Measurements from ENCODE around the gene TYMS.

The TYMS gene

GRCh38 chr18:657311-658000 is at the start of gene TYMS:
TYMS (plus strand) TSS chr18:657653; CDS start chr18:657743, 90 bp downstream.
- peak; percentile 45 to 55 for DNase-seq

- DNase-seq = no peak
Measured at GRCh38 chr18:607930-608329, 49.5 kb upstream of the TYMS start.

GRCh38 chr18:610214-610928 is 47.1 kb upstream of the TYMS start:
- no peak for DNase-seq

DNA sequence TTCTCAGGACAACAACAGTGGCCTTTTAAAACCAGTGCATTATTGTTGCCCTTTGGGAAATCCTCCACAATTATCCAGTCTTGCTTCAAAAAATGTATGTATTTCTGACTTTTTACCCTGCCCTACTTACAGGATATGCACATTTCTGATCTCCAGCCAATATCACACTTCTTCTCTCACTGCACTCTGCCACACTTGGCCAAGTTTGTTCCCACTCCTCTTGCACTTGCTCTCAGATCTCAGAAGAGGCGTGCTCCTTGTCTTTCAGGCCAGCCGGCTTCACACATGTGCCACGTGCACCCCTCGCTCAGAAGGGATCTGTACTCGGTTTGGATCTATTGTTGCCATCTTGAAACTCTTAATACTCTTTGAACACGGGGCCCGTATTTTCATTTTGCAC is 45.3 kb upstream of the TYMS start:
- DNase-seq = no peak

- DNase-seq = no peak
Measured at GRCh38 chr18:614193-614592, 43.3 kb upstream of the TYMS start.

DNA sequence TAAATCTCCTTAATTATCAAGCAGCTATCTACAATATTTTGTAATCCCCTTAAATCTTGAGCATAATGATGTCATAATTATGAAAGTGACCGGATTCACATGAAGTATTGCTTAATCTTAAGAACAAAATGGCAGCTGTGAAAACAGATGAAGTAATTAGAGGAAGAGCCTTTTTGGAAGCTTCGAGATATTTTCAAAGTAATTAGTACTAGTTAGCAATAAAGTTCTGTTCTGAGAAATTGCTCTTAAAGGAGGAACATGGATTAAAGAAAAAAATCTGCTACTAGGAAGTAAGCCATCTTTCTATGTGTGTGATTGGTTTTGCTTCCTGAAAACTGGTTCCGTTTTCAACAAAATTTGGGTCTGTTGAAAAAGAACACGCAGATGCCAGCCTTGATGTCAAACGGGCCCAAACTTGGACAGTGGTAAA is 42.3 kb upstream of the TYMS start:
- DNase-seq = no peak

GRCh38 chr18:615773-616172 is 41.7 kb upstream of the TYMS start:
- no peak for DNase-seq

DNA sequence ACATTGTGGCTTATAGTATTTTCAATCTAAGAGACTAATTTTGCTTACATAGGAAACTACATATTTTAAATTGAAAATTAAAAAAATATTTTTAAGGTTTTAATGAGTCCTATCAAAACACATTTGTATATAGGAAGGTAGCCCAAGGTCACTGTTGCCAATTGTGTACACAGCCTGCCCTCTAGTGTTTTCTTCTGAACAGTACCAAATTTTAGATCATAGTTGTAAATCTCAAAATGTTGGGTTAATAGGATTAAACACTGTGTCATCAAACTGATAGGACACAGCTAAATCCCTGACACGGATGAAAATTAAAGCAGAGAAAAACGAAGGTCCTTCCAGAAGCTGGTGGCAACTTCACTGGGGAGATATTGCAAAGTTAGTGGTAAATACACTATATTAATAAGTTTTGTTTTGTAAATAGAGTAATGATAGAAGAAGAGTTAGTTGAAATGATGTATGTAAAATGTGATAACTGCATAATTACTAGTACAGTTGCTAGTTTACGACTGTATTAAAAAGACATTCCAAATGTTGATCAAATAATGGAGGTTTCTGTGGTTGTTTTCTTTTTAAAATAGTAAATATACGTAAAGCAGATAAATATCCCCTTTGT is 41.0 kb upstream of the TYMS start:
- peak in 1 of 2 donors; percentile 43 for DNase-seq

DNA sequence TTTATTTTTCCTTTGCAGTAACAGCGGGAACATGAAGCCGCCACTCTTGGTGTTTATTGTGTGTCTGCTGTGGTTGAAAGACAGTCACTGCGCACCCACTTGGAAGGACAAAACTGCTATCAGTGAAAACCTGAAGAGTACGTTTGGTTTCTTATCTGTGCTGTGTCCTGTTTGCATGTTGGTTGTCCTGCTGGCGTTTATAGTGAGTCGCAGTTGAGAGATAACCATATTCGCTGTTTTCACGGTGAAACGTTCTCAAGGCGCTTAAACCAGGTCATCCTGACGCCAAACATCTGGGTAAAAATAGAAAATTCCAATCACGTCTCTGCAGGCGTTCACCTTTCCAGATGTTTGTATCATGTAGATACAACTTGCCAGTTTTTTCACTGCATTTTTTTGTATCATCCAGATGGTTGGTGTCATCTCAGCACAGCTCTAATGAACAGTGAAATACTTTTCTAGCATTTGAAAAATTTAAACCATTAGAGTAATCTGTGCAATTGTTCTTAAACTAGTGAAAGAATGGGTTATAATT is 39.4 kb upstream of the TYMS start:
- DNase-seq = no peak

- no peak for DNase-seq
Measured at GRCh38 chr18:618618-619017, 38.8 kb upstream of the TYMS start.

GRCh38 chr18:621291-622043 is 36.0 kb upstream of the TYMS start:
- no peak for DNase-seq

DNA sequence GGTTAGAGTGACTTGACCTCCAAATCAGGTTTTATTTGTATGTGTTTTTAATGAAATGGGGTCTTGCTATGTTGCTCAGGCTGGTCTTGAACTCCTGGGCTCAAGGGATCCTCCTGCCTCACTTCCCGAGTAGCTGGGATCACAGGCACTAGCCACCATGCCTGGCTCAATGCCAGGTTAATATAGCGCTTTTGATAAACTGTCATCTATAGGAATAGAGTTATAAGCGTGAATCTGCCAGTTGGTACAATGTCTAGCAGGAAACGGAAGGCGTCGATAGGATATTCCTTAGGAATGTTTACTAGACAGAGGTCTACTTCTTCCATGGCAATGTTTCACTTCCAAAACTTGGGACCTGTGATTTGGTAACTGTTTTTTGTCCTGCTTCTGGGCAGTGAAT is 35.2 kb upstream of the TYMS start:
- DNase-seq = no peak

DNA sequence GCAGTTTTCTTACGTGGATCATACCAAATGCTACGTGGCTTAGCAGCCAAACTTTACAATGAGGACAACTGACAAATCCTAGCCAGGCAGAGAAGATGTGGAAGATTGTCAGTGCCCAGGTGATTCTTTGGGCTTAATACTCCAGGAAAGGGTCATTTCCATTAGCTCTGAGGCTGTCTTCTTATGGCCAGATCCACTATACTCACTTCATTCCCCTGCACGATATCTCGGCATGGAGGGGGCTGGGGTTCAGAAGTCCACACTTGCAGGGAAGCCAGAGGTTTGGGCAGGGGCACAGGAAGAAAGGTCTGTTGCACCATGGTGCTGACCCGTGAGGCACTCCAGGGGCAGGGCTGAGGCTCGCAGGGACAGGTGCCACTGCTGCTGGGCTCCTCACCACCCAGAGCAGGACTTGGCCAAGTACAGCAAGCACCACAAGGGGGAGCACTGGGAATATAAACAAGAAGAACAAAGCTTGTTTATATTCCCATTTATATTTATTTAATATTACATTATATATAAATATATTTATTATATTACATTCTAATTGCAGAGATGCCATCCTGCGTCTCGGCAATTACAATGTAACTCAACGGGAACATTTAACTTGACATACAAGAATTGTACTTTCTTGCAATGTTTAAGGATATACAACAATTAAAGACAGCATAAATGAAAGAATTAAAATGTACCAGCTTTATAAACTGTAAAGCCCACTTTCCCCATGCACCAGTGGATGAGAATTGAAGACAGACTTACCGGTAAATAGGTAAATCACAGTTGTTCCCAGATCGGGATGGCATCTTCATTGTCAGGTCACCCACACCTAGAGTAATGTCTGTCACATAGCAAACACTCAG is 33.5 kb upstream of the TYMS start:
- peak; percentile 6 to 51 for DNase-seq

DNA sequence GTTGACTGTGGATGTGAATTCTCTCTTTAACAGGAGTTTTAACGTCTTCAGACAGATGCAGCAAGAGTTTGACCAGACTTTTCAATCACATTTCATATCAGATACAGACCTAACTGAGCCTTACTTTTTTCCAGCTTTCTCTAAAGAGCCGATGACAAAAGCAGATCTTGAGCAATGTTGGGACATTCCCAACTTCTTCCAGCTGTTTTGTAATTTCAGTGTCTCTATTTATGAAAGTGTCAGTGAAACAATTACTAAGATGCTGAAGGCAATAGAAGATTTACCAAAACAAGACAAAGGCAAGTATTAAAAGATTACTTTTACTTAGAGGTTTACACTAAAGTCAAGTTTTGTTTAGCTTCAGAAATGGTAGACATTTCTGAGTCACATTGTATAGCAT is 30.2 kb upstream of the TYMS start:
- no peak for DNase-seq

GRCh38 chr18:629269-630150 is 27.9 kb upstream of the TYMS start:
- DNase-seq = no peak

GRCh38 chr18:631560-631959 is 25.9 kb upstream of the TYMS start:
- no peak for DNase-seq

DNA sequence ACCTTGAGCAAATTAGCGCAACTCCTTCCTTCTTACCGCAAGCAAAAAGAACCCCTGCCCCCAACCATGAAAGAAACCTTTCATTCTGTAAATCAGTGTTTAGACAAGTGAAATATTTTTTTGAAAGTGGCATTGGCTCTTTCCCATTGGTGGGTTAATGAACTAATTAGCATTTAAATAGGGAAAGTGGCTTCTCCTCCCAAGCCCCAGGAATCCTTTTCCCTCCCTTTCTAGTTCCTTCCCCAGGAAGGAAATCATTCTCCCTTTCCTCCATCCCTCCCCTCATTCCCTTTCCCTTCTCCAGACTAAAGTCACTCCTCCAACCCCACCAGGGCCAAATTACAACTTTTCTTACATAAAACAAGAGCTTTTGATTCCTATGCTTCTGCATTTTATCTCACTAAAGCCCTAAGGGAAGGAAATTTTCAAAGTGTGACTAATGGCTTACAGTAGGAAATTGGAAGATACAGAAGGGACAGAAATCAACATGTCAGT is 22.9 kb upstream of the TYMS start:
- DNase-seq = no peak

DNA sequence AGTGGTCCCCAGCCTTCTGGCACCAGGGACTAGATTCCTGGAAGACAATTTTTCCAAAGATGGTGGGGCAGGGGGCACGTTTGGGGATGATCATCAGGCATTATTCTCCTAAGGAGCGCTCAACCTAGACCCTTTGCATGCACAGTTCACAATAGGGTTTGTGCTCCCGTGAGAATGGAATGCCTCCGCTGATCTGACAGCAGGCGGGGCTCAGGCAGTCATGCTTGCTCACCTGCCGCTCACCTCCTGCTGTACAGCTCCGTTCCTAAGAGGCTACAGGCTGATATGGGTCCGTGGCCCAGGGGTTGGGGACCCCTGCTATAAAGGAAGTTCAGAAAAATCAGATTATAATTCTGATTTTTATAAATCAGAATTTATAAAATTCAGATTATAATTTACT is 22.3 kb upstream of the TYMS start:
- DNase-seq = no peak

GRCh38 chr18:641224-641623 is 16.2 kb upstream of the TYMS start:
- no peak for DNase-seq

GRCh38 chr18:644395-645004 is 13.0 kb upstream of the TYMS start:
- DNase-seq = no peak
